Measurements from ENCODE around the gene SPTAN1.
A peak's percentile ranks its signal among the peaks of the same experiment; 100 is the strongest.

SPTAN1 gene

GRCh38 chr9:128625391-128626146, 73.2 kb downstream of the SPTAN1 start:
- DNase-seq (ENCODE audit: low read depth): no peak
- TF ChIP-seq CTCF (IDR thresholded peaks at IDR 0.05; ENCODE audit: control insufficient read depth, extremely low read depth, insufficient read depth): no peak
- H3K4me3 ChIP-seq (ENCODE audit: low read depth, low read length): no peak overlapping the region

- H3K4me3 ChIP-seq (ENCODE audit: low read depth, low read length): no peak overlapping the region
- no peak for DNase-seq (ENCODE audit: low read depth)
- TF ChIP-seq CTCF (IDR thresholded peaks at IDR 0.05; ENCODE audit: control insufficient read depth, extremely low read depth, insufficient read depth): no peak
These were observed 73.8 kb downstream of the SPTAN1 start for GRCh38 chr9:128626181-128626580.

GRCh38 chr9:128627127-128627715, 74.8 kb downstream of the SPTAN1 start:
- no peak overlapping the region for H3K4me3 ChIP-seq (ENCODE audit: low read depth, low read length)
- no peak for TF ChIP-seq CTCF (IDR thresholded peaks at IDR 0.05; ENCODE audit: control insufficient read depth, extremely low read depth, insufficient read depth)
- DNase-seq (ENCODE audit: low read depth): no peak

GRCh38 chr9:128627906-128628305, 75.5 kb downstream of the SPTAN1 start:
- H3K4me3 ChIP-seq (ENCODE audit: low read depth, low read length): no peak overlapping the region
- no peak for TF ChIP-seq CTCF (IDR thresholded peaks at IDR 0.05; ENCODE audit: control insufficient read depth, extremely low read depth, insufficient read depth)
- no peak for DNase-seq (ENCODE audit: low read depth)

GRCh38 chr9:128628471-128629048, 76.2 kb downstream of the SPTAN1 start:
- no peak overlapping the region for H3K4me3 ChIP-seq (ENCODE audit: low read depth, low read length)
- peak; percentile 61 for DNase-seq (ENCODE audit: low read depth)
- no peak for TF ChIP-seq CTCF (IDR thresholded peaks at IDR 0.05; ENCODE audit: control insufficient read depth, extremely low read depth, insufficient read depth)

- TF ChIP-seq CTCF (IDR thresholded peaks at IDR 0.05; ENCODE audit: control insufficient read depth, extremely low read depth, insufficient read depth): no peak
- no peak overlapping the region for H3K4me3 ChIP-seq (ENCODE audit: low read depth, low read length)
- no peak for DNase-seq (ENCODE audit: low read depth)
These were observed 76.7 kb downstream of the SPTAN1 start for GRCh38 chr9:128629136-128629535.

All from LNCaP clone FGC (cell line).